H1 (cell line): ENCODE results near the gene XIRP1.

Experiments
- EZH2 ChIP-seq: fragments of 200-600 bp; sonication (generic); IDR thresholded peaks from 2 replicates; pipeline ENCODE4 v1.7.1; 2012; ENCODE audit warnings: low read depth, mild to moderate bottlenecking, moderate library complexity, low read length, inconsistent platforms; ENCODE audit not compliant: severe bottlenecking
- SP2 ChIP-seq: IDR thresholded peaks from 2 replicates; pipeline ENCODE4 v1.6.1; 2012; ENCODE audit warnings: mild to moderate bottlenecking, low read length, inconsistent platforms

DNA sequence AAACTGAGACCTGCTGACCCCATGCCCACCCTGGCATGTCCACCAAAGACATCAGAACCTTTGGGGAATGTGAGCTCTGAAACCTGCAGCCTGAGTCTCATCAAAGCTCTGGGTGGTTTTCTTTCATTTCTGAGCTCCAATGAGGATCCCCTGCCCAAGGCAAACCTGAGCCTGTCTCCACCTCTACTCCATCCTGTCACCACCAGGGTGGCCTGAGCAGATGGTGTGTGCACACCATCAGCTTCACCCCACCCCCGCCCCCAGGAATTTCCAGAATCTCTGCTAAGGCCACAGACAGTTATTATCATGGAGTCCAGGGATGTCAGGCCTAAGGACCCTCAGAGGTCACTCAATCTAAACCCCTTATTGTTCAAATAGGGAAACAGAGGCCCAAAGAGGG is 1.3 kb downstream of the XIRP1 start:
- TF ChIP-seq SP2 (no peak), EZH2 (no peak)
